HepG2 (cell line): ENCODE measurements around the gene TMEM120A. TPM values are rescaled to one million over a fixed set of nuclear protein-coding genes. Genes with fewer than 3 reads are reported as not detected.
A peak's percentile ranks its signal among the peaks of the same experiment; 100 is the strongest.

Experiments used
- CEBPG ChIP-seq: IDR thresholded peaks from 2 replicates; pipeline ENCODE4 v1.6.1; 2016
- FOXA1 ChIP-seq, 2 experiments: fragments of 450-650 bp in 1 of 2; sonication (generic) in 1 of 2; formaldehyde crosslinking in 1 of 2; IDR thresholded peaks; 2 replicates each; pipeline versions ENCODE4 v1.4.0 to v1.6.1; 2016 to 2020; ENCODE audit warnings: missing genetic modification reagents in 1 of 2
- HNF4A ChIP-seq: sonication (generic); formaldehyde crosslinking; IDR thresholded peaks from 2 replicates; pipeline ENCODE4 v1.4.0; 2020; ENCODE audit warnings: missing genetic modification reagents
- MAFK ChIP-seq, 2 experiments: IDR thresholded peaks in 1 of 2; conservative IDR thresholded peaks in 1 of 2; 2 replicates each; pipeline ENCODE4 v1.6.1; 2011; ENCODE audit warnings: improper control_type of control experiment in 2 of 2, low read length in 2 of 2
- MED1 ChIP-seq: sonication (generic); formaldehyde crosslinking; IDR thresholded peaks from 2 replicates; pipeline ENCODE4 v1.4.0; 2020; ENCODE audit warnings: missing genetic modification reagents
- MEIS1 ChIP-seq: sonication (generic); formaldehyde crosslinking; IDR thresholded peaks from 2 replicates; pipeline ENCODE4 v1.9.0; 2021; ENCODE audit warnings: mild to moderate bottlenecking, missing genetic modification reagents, moderate library complexity, borderline replicate concordance
- MZF1 ChIP-seq: sonication (generic); formaldehyde crosslinking; IDR thresholded peaks from 2 replicates; pipeline ENCODE4 v1.8.1; 2023; ENCODE audit warnings: mild to moderate bottlenecking, missing genetic modification reagents, borderline replicate concordance
- NFE2 ChIP-seq: sonication (generic); formaldehyde crosslinking; IDR thresholded peaks from 2 replicates; pipeline ENCODE4 v1.4.0; 2020; ENCODE audit warnings: missing genetic modification reagents
- POLR2AphosphoS5 ChIP-seq: IDR thresholded peaks from 2 replicates; pipeline ENCODE4 v1.6.1; 2012; ENCODE audit warnings: low read depth, low read length
- PPARG ChIP-seq: conservative IDR thresholded peaks from 2 replicates; pipeline ENCODE4 v1.6.1; 2016; ENCODE audit warnings: missing biosample characterization, missing genetic modification reagents
- SPEN ChIP-seq: sonication (generic); formaldehyde crosslinking; IDR thresholded peaks from 2 replicates; pipeline ENCODE4 v1.5.1; 2020; ENCODE audit warnings: low read depth, mild to moderate bottlenecking, missing genetic modification reagents
- U2AF2 ChIP-seq: fragments of 200-400 bp; formaldehyde crosslinking; IDR thresholded peaks from 2 replicates; pipeline ENCODE4 v1.6.1; 2017; ENCODE audit warnings: low read depth, mild to moderate bottlenecking, low read length
- ZBTB7B ChIP-seq: sonication (generic); formaldehyde crosslinking; IDR thresholded peaks from 2 replicates; pipeline ENCODE4 v1.4.0; 2020; ENCODE audit warnings: missing genetic modification reagents
- ZFYVE20 ChIP-seq: sonication (generic); formaldehyde crosslinking; IDR thresholded peaks from 2 replicates; pipeline ENCODE4 v1.8.0; 2023; ENCODE audit warnings: low read depth, mild to moderate bottlenecking, moderate library complexity, missing genetic modification reagents, borderline replicate concordance
- ZMYM3 ChIP-seq: sonication (generic); formaldehyde crosslinking; IDR thresholded peaks from 2 replicates; pipeline ENCODE4 v1.5.1; 2020; ENCODE audit warnings: mild to moderate bottlenecking, missing genetic modification reagents
- ZNF17 ChIP-seq: sonication (generic); formaldehyde crosslinking; IDR thresholded peaks from 2 replicates; pipeline ENCODE4 v1.5.0; 2020; ENCODE audit warnings: mild to moderate bottlenecking, missing genetic modification reagents
- ZNF33A ChIP-seq: sonication (generic); formaldehyde crosslinking; IDR thresholded peaks from 2 replicates; pipeline ENCODE4 v1.5.1; 2020; ENCODE audit warnings: missing genetic modification reagents, mild to moderate bottlenecking, moderate library complexity, borderline replicate concordance
- ZNF431 ChIP-seq: sonication (generic); formaldehyde crosslinking; IDR thresholded peaks from 2 replicates; pipeline ENCODE4 v1.9.0; 2022; ENCODE audit warnings: missing genetic modification reagents, low read depth, mild to moderate bottlenecking, borderline replicate concordance
- ZNF468 ChIP-seq: sonication (generic); formaldehyde crosslinking; IDR thresholded peaks from 2 replicates; pipeline ENCODE4 v1.8.0; 2022; ENCODE audit warnings: mild to moderate bottlenecking, moderate library complexity, missing genetic modification reagents
- ZNF562 ChIP-seq: sonication (generic); formaldehyde crosslinking; IDR thresholded peaks from 2 replicates; pipeline ENCODE4 v1.8.0; 2022; ENCODE audit warnings: missing genetic modification reagents, borderline replicate concordance
- ZNF83 ChIP-seq: sonication (generic); formaldehyde crosslinking; IDR thresholded peaks from 2 replicates; pipeline ENCODE4 v1.4.0; 2020; ENCODE audit warnings: missing genetic modification reagents, mild to moderate bottlenecking, borderline replicate concordance
- polyA plus RNA-seq, 8 experiments: library from polyadenylated mRNA; depleted of rRNA in 3 of 8; stranded (reverse) in 7 of 8; unstranded in 1 of 8; fragments of >200 nt; fragmentation: Illumina TruSeq in 4 of 8; extraction: Trizol in 4 of 8; gene quantifications; 2 replicates each; pipeline versions ENCODE4 v1.2.1 to v1.2.3, GENCODE V29; 2011 to 2016; ENCODE audit warnings: low read depth in 4 of 8, missing spikeins in 1 of 8, mixed read lengths in 1 of 8; ENCODE audit not compliant: insufficient read depth in 1 of 8
- total RNA-seq, 5 experiments: library from RNA; depleted of rRNA; stranded (reverse); fragments of >200 nt; fragmentation: Illumina TruSeq; extraction: Trizol; gene quantifications; 2 replicates each; pipeline ENCODE4 v1.2.3, GENCODE V29; 2016; ENCODE audit warnings: low read depth in 1 of 5
- TF ChIP-seq, protein P1 (sequence below): sonication (generic); formaldehyde crosslinking; IDR thresholded peaks from 2 replicates; pipeline ENCODE4 v1.5.0; 2020; ENCODE audit warnings: missing genetic modification reagents
- TF ChIP-seq, protein P2 (sequence below): conservative IDR thresholded peaks from 2 replicates; pipeline ENCODE4 v1.6.1; 2018; ENCODE audit warnings: missing genetic modification reagents
- TF ChIP-seq, protein P3 (sequence below): sonication (generic); formaldehyde crosslinking; IDR thresholded peaks from 2 replicates; pipeline ENCODE4 v1.8.1; 2022; ENCODE audit warnings: low read depth, mild to moderate bottlenecking, missing genetic modification reagents
- TF ChIP-seq, protein P4 (sequence below): sonication (generic); formaldehyde crosslinking; IDR thresholded peaks from 2 replicates; pipeline ENCODE4 v1.4.0; 2020; ENCODE audit warnings: mild to moderate bottlenecking, missing genetic modification reagents

TMEM120A gene
- total and polyA plus RNA-seq, 2 of the 13 experiments (the other 11 are each of a cell fraction or from before 2014, with no cell fraction given), result 40.3 to 102 TPM

DNA sequence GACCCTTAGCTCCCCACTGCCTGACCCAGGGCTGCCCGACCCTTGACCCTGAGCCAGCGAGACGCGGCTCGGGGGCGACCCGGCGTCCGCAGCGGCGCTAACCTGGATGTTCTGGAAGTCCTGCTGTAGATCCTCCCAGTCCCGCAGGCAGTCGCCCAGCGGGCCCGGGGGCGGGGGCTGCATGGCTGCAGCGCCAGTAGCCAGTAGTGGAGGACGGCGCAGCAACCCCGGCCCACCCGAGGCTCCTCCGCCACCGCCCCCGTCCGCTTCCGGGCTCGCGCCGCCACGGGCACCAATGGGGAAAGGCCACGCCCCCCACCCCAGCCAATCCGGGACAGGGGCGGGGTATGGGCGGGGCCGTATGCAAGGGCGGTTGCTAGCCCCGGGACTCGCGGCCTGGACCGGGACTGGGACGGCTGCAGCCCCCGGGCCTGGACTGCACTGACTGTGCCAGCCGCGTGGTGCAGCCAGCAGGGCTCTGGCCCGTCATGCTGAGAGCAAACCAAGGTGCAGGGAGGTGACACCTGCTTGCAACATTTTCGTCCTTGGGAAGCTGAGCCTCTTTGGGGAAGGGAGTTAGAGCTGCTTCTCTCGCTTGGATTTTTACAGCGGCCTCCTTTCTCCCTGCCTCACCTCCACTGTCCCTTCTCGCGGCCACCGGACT lies at the start of gene TMEM120A (continued):
- TF ChIP-seq ZNF83 (CRISPR knock-in tag) (no peak), ZMYM3 (CRISPR knock-in tag) (peak; percentile 97), CEBPG (peak; percentile 40), MZF1 (0 out of 2 replicates have a peak, but pooled peaks have one; percentile 51), MED1 (CRISPR knock-in tag) (peak; percentile 61), POLR2AphosphoS5 (peak; percentile 82), ZFYVE20 (CRISPR knock-in tag) (0 out of 2 replicates have a peak, but pooled peaks have one; percentile 17), MAFK (conservative IDR thresholded peaks at IDR 0.05 in 1 of 2, IDR thresholded peaks at IDR 0.05 in 1 of 2; ENCODE audit: low read length in 2 of 2) (no peak), ZNF17 (CRISPR knock-in tag) (no peak), FOXA1 (IDR thresholded peaks at IDR 0.05) (no peak), FOXA1 (CRISPR knock-in tag; IDR thresholded peaks at IDR 0.05) (no peak; the same call in 1 of the 2 replicates), HNF4A (CRISPR knock-in tag) (peak; percentile 69), MEIS1 (CRISPR knock-in tag) (peak; percentile 35; the same call in 1 of the 2 replicates), SPEN (CRISPR knock-in tag) (peak; percentile 22; the same call in 1 of the 2 replicates), ZNF431 (CRISPR knock-in tag) (no peak), ZNF468 (no peak), U2AF2 (no peak), ZBTB7B (peak; percentile 75; the same call in 1 of the 2 replicates), NFE2 (CRISPR knock-in tag) (no peak), ZNF562 (0 out of 2 replicates have a peak, but pooled peaks have one; percentile 24), ZNF33A (no peak), PPARG (CRISPR knock-in tag) (no peak)
- TF ChIP-seq, protein P1, sequence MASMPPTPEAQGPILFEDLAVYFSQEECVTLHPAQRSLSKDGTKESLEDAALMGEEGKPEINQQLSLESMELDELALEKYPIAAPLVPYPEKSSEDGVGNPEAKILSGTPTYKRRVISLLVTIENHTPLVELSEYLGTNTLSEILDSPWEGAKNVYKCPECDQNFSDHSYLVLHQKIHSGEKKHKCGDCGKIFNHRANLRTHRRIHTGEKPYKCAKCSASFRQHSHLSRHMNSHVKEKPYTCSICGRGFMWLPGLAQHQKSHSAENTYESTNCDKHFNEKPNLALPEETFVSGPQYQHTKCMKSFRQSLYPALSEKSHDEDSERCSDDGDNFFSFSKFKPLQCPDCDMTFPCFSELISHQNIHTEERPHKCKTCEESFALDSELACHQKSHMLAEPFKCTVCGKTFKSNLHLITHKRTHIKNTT, result 0 out of 2 replicates have a peak, but pooled peaks have one; percentile 70
- TF ChIP-seq, protein P2, sequence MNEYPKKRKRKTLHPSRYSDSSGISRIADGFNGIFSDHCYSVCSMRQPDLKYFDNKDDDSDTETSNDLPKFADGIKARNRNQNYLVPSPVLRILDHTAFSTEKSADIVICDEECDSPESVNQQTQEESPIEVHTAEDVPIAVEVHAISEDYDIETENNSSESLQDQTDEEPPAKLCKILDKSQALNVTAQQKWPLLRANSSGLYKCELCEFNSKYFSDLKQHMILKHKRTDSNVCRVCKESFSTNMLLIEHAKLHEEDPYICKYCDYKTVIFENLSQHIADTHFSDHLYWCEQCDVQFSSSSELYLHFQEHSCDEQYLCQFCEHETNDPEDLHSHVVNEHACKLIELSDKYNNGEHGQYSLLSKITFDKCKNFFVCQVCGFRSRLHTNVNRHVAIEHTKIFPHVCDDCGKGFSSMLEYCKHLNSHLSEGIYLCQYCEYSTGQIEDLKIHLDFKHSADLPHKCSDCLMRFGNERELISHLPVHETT (CRISPR knock-in tag), result peak; percentile 65; the same call in 1 of the 2 replicates
- TF ChIP-seq, protein P3, sequence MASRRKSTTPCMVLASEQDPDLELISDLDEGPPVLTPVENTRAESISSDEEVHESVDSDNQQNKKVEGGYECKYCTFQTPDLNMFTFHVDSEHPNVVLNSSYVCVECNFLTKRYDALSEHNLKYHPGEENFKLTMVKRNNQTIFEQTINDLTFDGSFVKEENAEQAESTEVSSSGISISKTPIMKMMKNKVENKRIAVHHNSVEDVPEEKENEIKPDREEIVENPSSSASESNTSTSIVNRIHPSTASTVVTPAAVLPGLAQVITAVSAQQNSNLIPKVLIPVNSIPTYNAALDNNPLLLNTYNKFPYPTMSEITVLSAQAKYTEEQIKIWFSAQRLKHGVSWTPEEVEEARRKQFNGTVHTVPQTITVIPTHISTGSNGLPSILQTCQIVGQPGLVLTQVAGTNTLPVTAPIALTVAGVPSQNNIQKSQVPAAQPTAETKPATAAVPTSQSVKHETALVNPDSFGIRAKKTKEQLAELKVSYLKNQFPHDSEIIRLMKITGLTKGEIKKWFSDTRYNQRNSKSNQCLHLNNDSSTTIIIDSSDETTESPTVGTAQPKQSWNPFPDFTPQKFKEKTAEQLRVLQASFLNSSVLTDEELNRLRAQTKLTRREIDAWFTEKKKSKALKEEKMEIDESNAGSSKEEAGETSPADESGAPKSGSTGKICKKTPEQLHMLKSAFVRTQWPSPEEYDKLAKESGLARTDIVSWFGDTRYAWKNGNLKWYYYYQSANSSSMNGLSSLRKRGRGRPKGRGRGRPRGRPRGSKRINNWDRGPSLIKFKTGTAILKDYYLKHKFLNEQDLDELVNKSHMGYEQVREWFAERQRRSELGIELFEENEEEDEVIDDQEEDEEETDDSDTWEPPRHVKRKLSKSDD, result peak; percentile 79; the same call in 1 of the 2 replicates
- TF ChIP-seq, protein P4, sequence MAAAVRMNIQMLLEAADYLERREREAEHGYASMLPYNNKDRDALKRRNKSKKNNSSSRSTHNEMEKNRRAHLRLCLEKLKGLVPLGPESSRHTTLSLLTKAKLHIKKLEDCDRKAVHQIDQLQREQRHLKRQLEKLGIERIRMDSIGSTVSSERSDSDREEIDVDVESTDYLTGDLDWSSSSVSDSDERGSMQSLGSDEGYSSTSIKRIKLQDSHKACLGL (CRISPR knock-in tag), result peak; percentile 73; the same call in 1 of the 2 replicates
